Hepatocyte (in vitro differentiated cells): ENCODE data around the gene CAMTA2. TPM values are rescaled to one million over a fixed set of nuclear protein-coding genes. Genes with fewer than 3 reads are reported as not detected.
"Not testable (repeated sequence)": the region's sequence is repeated elsewhere in the genome, so short reads cannot be mapped to it uniquely, and the experiment has no call there.

Experiments used
- DNase-seq: peaks from one replicate; pipeline ENCODE4 v3.0.0-alpha.2; 2016; ENCODE audit warnings: low spot score
- H2AFZ ChIP-seq: fragments of 200-600 bp; sonication (generic); 2 replicates; pipeline ENCODE4 v1.6.0; 2016; ENCODE audit warnings: antibody characterized with exemption, mild to moderate bottlenecking
- H3K27ac ChIP-seq: fragments of 200-600 bp; sonication (generic); 2 replicates; pipeline ENCODE4 v1.5.1; 2016; ENCODE audit warnings: mild to moderate bottlenecking
- H3K27me3 ChIP-seq: fragments of 200-600 bp; sonication (generic); 2 replicates; pipeline ENCODE4 v1.6.1; 2016
- H3K36me3 ChIP-seq: fragments of 200-600 bp; sonication (generic); replicated peaks from 2 replicates; pipeline ENCODE4 v1.5.1; 2016; ENCODE audit warnings: low read depth; ENCODE audit not compliant: insufficient read depth
- H3K4me1 ChIP-seq: fragments of 200-600 bp; sonication (generic); 2 replicates; pipeline ENCODE4 v1.5.1; 2016; ENCODE audit warnings: mild to moderate bottlenecking, moderate library complexity; ENCODE audit not compliant: insufficient read depth
- H3K4me2 ChIP-seq: fragments of 200-600 bp; sonication (generic); 2 replicates; pipeline ENCODE4 v1.6.0; 2016
- H3K4me3 ChIP-seq: fragments of 200-600 bp; sonication (generic); 2 replicates; pipeline ENCODE4 v1.5.1; 2016; ENCODE audit warnings: mild to moderate bottlenecking
- H3K79me2 ChIP-seq: fragments of 200-600 bp; sonication (generic); 2 replicates; pipeline ENCODE4 v1.6.0; 2017; ENCODE audit warnings: mild to moderate bottlenecking
- H3K9me2 ChIP-seq: fragments of 200-600 bp; sonication (generic); replicated peaks from 2 replicates; pipeline ENCODE4 v1.6.0; 2017; ENCODE audit warnings: mild to moderate bottlenecking; ENCODE audit not compliant: insufficient read depth
- H3K9me3 ChIP-seq: fragments of 200-600 bp; sonication (generic); 2 replicates; pipeline ENCODE4 v1.5.1; 2016; ENCODE audit warnings: low read depth, mild to moderate bottlenecking
- H4K20me1 ChIP-seq: fragments of 200-600 bp; sonication (generic); 2 replicates; pipeline ENCODE4 v1.6.0; 2016; ENCODE audit warnings: mild to moderate bottlenecking; ENCODE audit not compliant: insufficient read depth, poor library complexity, severe bottlenecking
- CTCF ChIP-seq: fragments of 200-600 bp; sonication (generic); IDR thresholded peaks from 2 replicates; pipeline ENCODE4 v1.5.1; 2016; ENCODE audit warnings: antibody characterized with exemption, mild to moderate bottlenecking; ENCODE audit not compliant: poor library complexity
- EZH2 ChIP-seq: fragments of 200-600 bp; sonication (generic); IDR thresholded peaks from 2 replicates; pipeline ENCODE4 v1.6.1; 2016; ENCODE audit warnings: antibody characterized with exemption, mild to moderate bottlenecking, borderline replicate concordance
- EZH2phosphoT487 ChIP-seq: fragments of 200-600 bp; sonication (generic); IDR thresholded peaks from one replicate; pipeline ENCODE4 v1.6.1; 2018; ENCODE audit warnings: antibody characterized with exemption, mild to moderate bottlenecking, low read depth, moderate library complexity; ENCODE audit not compliant: unreplicated experiment, severe bottlenecking
- WGBS: methylation state at CpG from one replicate; pipeline ENCODE4 v1.1.6; 2016; ENCODE audit warnings: low lambda C conversion rate; ENCODE audit errors: missing lambda C conversion rate; 5-methylcytosine and 5-hydroxymethylcytosine counted together
- polyA plus RNA-seq: library from polyadenylated mRNA; unstranded; fragments of >200 nt; fragmentation: Nextera tagmentation; extraction: Ambion mirVana; gene quantifications from 2 replicates; pipeline ENCODE4 v1.2.1, GENCODE V29; 2016
- total RNA-seq: library from RNA; depleted of rRNA; stranded (reverse); fragments of >200 nt; gene quantifications from 2 replicates; pipeline ENCODE4 v1.2.3, GENCODE V29; 2014

CAMTA2 gene
- total and polyA plus RNA-seq, 2 experiments from 2014 or later = 12.5 to 45.6 TPM

DNA sequence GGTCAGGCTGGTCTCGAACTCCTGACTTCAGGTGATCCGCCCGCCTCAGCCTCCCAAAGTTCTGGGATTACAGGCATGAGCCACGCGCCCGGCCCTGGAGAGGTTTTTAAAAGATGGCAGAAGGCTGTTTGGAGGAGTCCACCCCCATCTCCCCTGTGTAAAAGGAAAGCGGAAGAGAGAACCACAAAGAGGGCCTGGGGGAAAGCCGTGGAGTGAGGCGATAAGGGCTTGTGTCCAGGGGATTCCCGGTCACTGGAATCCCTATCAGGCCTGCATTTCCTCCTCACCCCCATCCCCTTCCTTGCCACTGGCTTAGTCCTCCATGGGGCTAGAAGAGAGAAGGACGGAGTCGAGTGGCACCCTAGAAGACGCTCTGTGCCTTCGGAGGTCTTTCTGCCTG, 55.5 kb downstream of the CAMTA2 start, which contains the start of gene GP1BA:
TSS of gene GP1BA (plus strand) at position 315 of the 400 bp plus-strand sequence. CDS start 328 bp downstream, outside the sequence.
- H3K9me2 ChIP-seq = no peaks in the 10 kb centered on the region
- WGBS = 95% methylated on average over 14 of the region's 14 CpGs

DNA sequence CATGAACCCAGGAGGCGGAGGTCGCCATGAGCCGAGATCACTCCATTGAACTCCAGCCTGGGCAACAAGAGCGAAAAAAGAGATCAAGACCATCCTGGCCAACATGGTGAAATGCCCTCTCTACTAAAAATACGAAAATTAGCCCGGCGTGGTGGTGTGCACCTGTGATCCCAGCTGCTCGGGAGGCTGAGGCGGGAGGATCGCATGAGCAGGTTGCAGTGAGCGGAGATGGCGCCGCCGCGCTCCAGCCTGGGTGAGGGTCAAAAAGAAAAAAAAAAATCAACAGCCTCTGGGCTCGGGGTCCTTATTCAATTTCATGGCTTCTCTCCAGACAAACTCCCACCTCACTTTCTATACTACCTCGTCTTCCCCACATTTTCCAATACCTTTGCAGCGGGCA, 58.6 kb downstream of the CAMTA2 start:
- Histone ChIP-seq H3K27me3 (no peaks in the 10 kb centered on the region), H3K9me3 (no peaks in the 10 kb centered on the region), H2AFZ (no peak overlapping the region), H4K20me1 (no peaks in the 10 kb centered on the region), H3K36me3 (no peaks in the 10 kb centered on the region), H3K4me3 (no peak overlapping the region), H3K79me2 (no peaks in the 10 kb centered on the region), H3K9me2 (no peaks in the 10 kb centered on the region), H3K4me1 (no peaks in the 10 kb centered on the region), H3K4me2 (no peak overlapping the region), H3K27ac (no peak overlapping the region)
- no peak for DNase-seq
- no peak for TF ChIP-seq EZH2
- TF ChIP-seq CTCF = no peak
- TF ChIP-seq EZH2phosphoT487 = no peak
- over 99% methylated on average over 18 of the region's 18 CpGs for WGBS

More for the DNA sequence above, 55.5 kb downstream of the CAMTA2 start, which contains the start of gene GP1BA:
- no peak for DNase-seq
- no peak within 1 kb of the TSS for H3K27ac ChIP-seq
- H3K4me2 ChIP-seq = no peak within 1 kb of the TSS
- H3K9me3 ChIP-seq = no peaks in the 10 kb centered on the region
- H3K79me2 ChIP-seq = no peaks in the 10 kb centered on the region
- H3K4me3 ChIP-seq = no peak within 1 kb of the TSS
- no peak within 1 kb of the TSS for H2AFZ ChIP-seq
- no peaks in the 10 kb centered on the region for H4K20me1 ChIP-seq
- TF ChIP-seq CTCF = no peak
- TF ChIP-seq EZH2 = no peak
- no peak for TF ChIP-seq EZH2phosphoT487
- H3K36me3 ChIP-seq = no peaks in the 10 kb centered on the region
- no peaks in the 10 kb centered on the region for H3K27me3 ChIP-seq
- no peaks in the 10 kb centered on the region for H3K4me1 ChIP-seq

DNA sequence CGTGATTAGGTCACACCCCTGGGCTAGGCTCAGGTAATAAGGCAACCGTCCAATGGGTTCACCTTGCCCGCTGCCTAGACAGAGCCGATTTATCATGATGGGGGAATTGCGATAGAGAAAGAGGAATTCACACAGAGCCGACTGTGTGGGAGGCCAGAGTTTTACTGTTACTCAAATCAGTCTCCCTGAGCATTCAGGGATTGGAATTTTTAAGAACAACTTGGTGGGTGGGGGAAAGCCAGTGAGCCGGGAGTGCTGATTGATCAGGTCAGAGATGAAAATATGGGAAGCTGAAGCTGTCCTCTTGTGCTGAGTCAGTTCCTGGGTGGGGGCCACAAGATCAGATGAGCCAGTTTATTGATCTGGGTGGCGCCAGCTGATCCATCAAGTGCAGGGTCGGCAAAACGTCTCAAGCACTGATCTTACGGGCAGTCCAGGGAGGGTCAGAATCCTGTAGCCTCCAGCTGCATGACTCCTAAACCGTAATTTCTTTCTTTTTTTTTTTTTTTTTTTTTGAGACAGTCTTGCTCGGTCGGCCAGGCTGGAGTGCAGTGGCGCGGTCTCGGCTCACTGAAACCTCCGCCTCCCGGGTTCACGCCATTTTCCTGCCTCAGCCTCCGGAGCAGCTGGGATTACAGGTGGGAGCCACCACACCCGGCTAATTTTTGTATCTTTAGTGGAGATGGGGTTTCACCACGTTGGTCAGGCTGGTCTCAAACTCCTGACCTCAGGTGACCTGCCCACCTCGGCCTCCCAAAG, 60.7 kb downstream of the CAMTA2 start:
- not testable (repeated sequence) for H2AFZ ChIP-seq, H3K36me3 ChIP-seq, H3K27me3 ChIP-seq, H4K20me1 ChIP-seq, H3K79me2 ChIP-seq, H3K27ac ChIP-seq, H3K4me2 ChIP-seq, H3K9me3 ChIP-seq, DNase-seq, H3K4me1 ChIP-seq, H3K9me2 ChIP-seq, H3K4me3 ChIP-seq
- 93% methylated on average over 18 of the region's 24 CpGs for WGBS

DNA sequence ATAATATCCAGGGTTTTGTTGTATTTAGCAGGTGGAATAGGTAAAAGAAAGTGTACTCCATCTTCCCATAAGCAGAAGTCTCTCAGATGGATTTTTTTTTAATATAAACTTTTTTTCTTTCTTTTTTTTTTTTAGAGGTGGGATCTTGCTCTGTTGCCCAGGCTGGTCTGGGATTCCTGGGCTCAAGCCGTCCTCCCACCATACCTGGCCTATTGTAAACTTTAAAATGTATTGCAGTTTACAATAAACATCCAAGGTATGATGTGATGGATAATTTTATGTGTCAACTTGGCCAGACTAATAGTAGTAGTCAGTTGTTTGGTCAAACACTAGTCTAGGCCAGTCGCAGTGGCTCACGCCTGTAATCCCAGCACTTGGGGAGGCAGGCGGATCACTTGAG, 66.2 kb downstream of the CAMTA2 start:
- Histone ChIP-seq H3K4me3 (no peak overlapping the region), H3K4me1 (no peaks in the 10 kb centered on the region), H3K27me3 (no peaks in the 10 kb centered on the region), H3K36me3 (no peaks in the 10 kb centered on the region), H4K20me1 (no peaks in the 10 kb centered on the region), H3K79me2 (no peaks in the 10 kb centered on the region), H2AFZ (no peak overlapping the region), H3K4me2 (no peak overlapping the region), H3K27ac (no peak overlapping the region), H3K9me3 (no peaks in the 10 kb centered on the region), H3K9me2 (no peaks in the 10 kb centered on the region)
- WGBS = 94% methylated on average over 4 of the region's 4 CpGs
- DNase-seq = no peak
- no peak for TF ChIP-seq EZH2phosphoT487
- TF ChIP-seq EZH2 = no peak
- no peak for TF ChIP-seq CTCF
